ENCODE data around the gene BCO2.

BCO2 gene

GRCh38 chr11:112268406-112268805 lies 93.1 kb downstream of the BCO2 start:
- no peaks in the 10 kb centered on the region for H3K27me3 ChIP-seq (ENCODE audit: control insufficient read depth, insufficient read depth, low read length, poor library complexity, severe bottlenecking)
- 75 to 95% methylated on average over 4 to 5 of the region's 5 CpGs for WGBS, 2 experiments
- no peaks in the 10 kb centered on the region for H3K4me1 ChIP-seq (ENCODE audit: control insufficient read depth, insufficient read depth, low read length)
- H3K4me3 ChIP-seq (ENCODE audit: insufficient read depth, low read depth, low read length) = no peak overlapping the region
- H3K27ac ChIP-seq (ENCODE audit: insufficient read depth, low read depth, low read length, poor library complexity, severe bottlenecking) = no peak overlapping the region
- H3K36me3 ChIP-seq (ENCODE audit: control insufficient read depth, insufficient read depth, low read length) = no peaks in the 10 kb centered on the region
- H3K9me3 ChIP-seq (ENCODE audit: control insufficient read depth, low read length) = no peaks in the 10 kb centered on the region

Data from ectodermal cell (in vitro differentiated cells).